Cardiac septum (tissue), 1 donor: ENCODE data around the gene GTPBP4. TPM values are rescaled to one million over a fixed set of nuclear protein-coding genes. Genes with fewer than 3 reads are reported as not detected.
"Not testable (repeated sequence)": the region's sequence is repeated elsewhere in the genome, so short reads cannot be mapped to it uniquely, and the experiment has no call there.

Experiments used
- DNase-seq: peaks from one replicate; pipeline ENCODE4 v3.0.0-alpha.2; 2020; ENCODE audit warnings: low spot score
- intact Hi-C: fragments of 100-400 bp; cut with DNase I; formaldehyde crosslinking; loops from one replicate; pipeline ENCODE4 v1.14.0; 2022
- total RNA-seq: library from RNA; stranded (reverse); fragmentation: NEBNext Ultra II Directional; extraction: Animal tissue kit (Norgen Biotek cat#: 25700); gene quantifications from one replicate; pipeline ENCODE4 v1.2.1, GENCODE V29; 2021
- donor health status: DM: no; HTN: no; CAD: no.

GTPBP4 gene
- total RNA-seq, 1 donor from 2014 or later, result 33.1 TPM

DNA sequence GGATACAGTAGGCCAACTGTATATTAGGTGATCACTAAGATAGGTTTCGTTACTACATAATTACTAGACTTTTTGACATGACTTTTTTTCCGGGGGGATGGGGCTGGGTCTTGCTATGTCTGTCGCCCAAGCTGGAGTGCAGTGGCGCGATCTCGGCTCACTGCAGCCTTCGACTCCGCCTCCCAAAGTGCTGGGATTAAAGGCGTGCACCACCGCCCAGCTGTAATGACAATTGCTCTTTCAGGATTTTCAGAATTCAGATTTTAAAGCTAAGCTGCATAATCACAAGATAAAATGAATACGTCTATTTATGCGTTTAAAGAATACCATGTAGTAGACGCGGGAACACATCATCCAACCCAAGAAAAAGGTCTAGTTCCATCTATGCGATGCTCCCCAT, 59.7 kb downstream of the GTPBP4 start:
- no peak for DNase-seq
- intact Hi-C loops, result loop anchor here (2.0 kb wide), 1 partner anchor 59 kb away; the partner anchor contains the start of gene GTPBP4

DNA sequence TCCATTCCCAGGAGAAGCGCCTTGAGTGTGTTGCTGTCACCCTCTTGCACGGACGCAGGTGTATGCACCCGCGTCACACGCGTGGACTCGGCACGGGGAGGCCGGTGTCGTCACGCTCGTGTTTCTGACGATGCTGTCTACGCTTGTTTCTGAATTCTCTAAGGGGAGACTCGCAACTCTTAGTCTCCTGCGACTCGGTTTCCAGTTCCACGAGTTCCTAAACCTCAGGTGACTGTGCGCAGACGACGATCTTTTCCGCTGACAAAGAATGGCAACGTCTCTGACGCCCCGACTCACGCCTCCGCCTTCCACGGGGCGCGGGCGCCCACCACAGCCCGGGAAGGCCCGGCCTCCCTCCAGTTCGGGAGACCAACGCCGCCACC, 60.1 kb downstream of the GTPBP4 start:
- no peak for DNase-seq
- intact Hi-C loops, result loop anchor here (2.0 kb wide), 1 partner anchor 60 kb away; the partner anchor contains the start of gene GTPBP4

DNA sequence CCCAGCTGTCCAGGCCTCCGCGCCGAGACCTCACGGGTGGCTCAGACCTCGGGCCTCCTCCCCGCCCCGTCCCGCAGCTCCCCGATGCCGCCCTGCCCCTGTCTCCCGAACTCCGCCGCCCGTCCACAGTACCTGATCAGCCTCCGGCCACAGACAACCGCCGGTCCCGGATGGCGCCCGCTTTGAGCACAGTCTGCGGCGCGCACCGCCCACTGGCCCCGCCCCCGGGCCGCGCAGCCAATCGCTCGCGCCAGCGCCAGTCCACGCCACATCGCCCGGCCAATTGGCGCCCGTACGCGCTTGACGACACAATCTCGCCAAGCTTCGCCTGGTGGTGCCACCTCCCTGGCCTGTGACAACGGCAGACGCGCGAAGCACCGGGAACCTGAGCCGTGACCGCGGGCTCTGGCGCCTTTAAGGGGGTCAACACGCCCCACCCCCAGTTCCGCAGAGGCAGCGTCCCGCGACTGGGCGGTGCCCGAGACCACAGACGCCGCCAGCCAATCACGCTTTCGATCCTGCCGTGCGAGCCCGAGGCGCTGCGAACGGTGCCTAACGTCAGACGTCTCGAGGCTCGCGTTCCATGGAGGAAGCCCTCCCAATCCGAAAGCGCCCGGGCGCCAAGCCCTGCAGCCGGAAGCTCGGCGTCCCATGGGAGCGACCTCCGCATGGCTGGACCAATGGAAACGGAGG, 60.6 kb downstream of the GTPBP4 start, which contains the start of gene IDI1:
TSS of gene IDI1 (minus strand) at position 388 of the 693 bp plus-strand sequence. CDS start at position 272, 116 bp downstream.
- intact Hi-C loops, result loop anchor here (2.0 kb wide), 1 partner anchor 60 kb away; the partner anchor contains the start of gene GTPBP4
- DNase-seq, result peak; percentile 98

DNA sequence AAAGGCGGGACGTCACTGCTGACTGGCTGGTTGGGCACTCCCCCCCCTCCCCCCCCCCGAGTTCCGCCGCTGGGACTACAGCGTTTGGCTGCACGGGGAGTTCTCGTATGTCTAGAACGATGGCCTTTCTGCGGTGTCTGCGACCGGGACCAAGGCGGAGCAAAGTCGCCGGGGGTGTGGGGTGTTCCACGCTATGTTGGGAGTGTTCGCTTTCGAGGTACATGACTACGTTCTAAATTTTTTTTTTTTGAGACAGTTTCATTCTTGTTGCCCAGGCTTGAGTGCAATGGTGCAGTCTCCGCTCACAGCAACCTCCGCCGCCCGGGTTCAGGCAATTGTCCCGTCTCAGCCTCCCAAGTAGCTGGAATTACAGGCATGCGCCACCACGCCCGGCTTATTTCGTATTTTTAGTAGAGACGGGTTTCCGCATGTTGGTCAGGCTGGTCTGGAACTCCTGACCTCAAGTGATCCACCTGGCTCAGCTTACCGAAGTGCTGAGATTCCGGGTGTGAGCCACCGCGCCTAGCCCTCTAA, 61.3 kb downstream of the GTPBP4 start:
- intact Hi-C loops, result loop anchor here (2.0 kb wide), 1 partner anchor 61 kb away; the partner anchor contains the start of gene GTPBP4
- DNase-seq, result no peak

DNA sequence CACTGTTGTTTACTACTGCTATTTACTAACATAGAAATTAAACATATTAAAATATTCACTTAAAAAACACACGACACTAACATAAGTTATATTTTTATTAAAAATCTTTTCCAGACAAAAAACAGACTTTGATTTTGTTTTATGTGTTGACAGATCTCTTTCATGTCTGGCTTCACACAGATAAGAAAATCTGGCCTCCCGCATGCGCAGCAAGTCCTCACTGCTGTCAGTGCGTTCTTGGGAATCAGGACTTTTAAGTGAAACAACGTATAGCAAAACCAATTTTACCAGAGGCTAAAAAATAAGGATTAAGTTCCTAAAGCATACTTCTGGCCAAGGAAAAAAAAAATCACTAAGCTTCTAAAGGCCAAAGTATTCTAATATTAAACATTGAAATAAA, 61.9 kb downstream of the GTPBP4 start:
- intact Hi-C loops, result no loop called here
- no peak for DNase-seq

DNA sequence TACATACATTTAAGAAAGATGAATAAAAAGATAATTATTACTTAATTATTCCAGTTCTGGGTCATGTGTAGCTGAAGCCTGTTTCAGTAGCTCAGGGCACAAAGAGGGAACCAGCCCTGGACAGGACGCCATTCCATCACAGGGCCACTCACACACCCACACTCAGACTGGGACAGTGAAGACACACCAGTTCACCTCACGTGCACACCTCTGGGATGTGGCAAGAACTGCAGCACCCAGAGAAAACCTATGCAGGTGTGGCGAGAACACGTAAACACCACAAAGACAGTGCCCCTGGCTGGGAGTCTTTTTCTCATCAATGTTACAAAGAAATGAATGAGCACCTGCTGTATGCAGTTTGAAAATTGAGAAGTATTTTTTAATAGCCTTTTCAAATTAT, 62.3 kb downstream of the GTPBP4 start:
- intact Hi-C loops, result no loop called here
- DNase-seq, result no peak

DNA sequence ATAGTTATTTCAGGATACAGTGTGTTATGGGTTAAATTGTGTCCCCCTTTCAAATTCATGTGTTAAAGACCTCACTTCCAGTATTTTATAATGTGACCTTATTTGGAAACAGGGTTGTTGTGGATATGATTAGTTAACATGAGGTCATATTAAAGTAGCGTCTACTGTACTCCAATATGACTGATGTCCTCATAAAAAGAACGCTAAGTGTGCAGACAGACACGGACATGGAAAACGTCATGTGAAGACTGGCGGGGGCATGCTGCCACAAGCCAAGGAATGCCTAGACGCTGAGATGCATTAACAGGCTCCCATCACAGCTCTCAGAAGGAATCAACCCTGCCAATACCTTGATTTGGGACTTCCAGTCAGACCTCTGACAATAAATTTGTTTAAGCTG, 66.5 kb downstream of the GTPBP4 start:
- DNase-seq, result no peak
- intact Hi-C loops, result loop anchor here (5.0 kb wide), 1 partner anchor 122 kb away; the partner anchor contains the start of gene LARP4B

DNA sequence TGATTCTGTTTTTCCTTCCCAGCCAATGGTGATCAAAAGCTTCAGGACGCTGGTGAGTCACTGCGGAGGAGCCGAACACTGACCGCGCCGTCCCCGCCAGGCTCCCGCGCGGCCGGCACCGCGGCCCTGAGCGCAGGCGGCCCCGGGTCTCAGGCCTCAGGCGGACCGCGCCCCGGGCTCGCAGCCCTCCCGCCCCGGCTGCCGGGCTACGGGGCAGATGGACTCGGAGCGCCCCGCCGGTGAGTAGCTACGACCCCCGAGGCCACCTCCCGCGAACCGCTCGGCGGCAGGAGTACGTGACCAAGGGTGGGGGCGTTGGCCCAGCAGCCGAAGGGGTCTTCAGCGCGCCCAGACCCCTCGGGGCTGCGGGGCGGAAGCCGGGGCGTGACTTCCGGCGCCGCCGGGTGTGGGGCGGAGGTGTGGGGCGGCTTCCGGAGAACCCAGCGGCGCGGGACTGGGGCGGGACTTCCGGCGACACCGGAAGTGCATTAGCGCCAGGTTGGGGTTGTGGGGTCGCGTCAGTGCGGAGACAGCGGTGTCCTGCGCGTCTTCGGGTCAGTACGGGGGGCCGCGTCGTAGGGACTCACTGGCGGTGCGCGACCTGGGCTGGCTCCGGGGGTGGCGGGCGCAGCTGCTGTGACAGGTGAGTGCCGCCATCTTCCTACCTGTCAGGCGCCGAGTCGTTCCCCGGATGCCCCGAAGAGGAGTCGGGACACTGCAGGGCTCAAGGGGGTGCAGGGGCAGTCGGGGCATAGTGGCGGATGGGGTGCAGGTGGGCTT, 68.3 kb downstream of the GTPBP4 start, which contains the start of gene WDR37:
TSS of gene WDR37 (plus strand) at position 60 of the 780 bp plus-strand sequence. CDS start 15,771 bp downstream, outside the sequence.
- DNase-seq, result peak; percentile 93
- intact Hi-C loops, result loop anchor here (5.0 kb wide), 1 partner anchor 124 kb away; the partner anchor contains the start of gene LARP4B

DNA sequence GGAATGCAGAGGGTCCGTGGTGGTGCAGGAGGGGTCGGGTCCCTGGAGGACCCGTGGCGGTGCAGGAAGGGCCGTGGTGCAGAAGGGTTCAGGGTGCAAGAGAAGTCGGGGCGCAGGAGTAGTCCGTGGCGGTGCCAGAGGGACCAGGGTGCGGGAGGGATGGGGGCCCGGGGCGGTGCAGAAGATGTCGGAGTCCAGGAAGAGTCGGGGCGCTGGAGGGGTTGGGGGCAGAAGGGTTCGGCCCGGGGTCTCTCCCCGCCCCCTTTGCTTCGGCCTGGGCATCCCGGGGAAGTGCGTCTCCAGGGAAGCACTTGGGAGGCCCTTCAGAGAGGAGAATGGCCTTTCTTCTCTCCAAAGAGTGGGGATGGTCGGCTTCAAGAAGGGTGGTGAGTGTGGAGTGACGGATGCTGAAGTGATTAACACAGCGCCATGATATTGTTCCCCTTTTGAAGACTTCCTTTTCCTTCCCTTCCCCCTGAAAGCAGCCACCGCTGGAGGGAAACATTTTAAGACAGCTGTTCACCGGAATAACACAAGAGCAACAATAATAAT, 68.9 kb downstream of the GTPBP4 start:
- DNase-seq, result no peak
- intact Hi-C loops, result loop anchor here (5.0 kb wide), 1 partner anchor 125 kb away; the partner anchor contains the start of gene LARP4B

DNA sequence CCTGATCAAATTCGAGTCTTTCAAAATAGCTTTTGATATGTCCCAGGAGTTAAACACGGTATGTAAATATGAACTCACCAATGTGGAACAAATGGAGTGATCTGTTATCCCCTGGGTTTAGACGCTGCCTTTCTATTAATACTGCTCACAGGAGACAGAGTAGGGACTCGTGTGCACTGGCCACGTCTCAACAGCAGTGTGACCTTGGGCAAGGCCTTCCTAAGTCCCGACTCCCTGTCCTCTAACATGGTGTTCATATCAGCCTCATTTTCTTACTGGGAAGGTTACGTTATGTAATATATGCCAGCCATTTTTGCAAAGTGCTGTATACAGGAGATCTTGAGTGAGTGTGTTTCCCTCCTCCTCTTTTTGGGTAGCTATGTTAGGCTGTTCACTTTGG, 69.8 kb downstream of the GTPBP4 start:
- intact Hi-C loops, result loop anchor here (5.0 kb wide), 1 partner anchor 126 kb away; the partner anchor contains the start of gene LARP4B
- no peak for DNase-seq

DNA sequence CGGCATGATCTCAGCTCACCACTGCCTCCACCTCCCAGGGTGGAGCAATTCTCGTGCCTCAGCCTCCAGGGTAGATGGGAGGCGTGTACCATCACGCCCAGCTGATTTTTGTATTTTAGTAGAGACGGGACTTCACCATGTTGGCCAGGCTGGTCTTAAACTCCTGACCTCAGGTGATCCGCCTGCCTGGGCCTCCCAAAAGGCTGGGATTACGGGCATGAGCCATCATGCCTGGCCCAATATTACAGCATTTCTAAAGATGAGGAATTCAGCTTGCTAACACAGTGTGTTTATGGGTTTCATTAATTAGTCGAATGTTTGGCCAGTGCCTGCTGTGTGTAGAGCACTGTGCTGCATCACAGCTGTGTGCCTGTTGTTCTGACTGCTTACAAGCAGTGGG, 71.7 kb downstream of the GTPBP4 start:
- DNase-seq, result no peak
- intact Hi-C loops, result loop anchor here (5.0 kb wide), 1 partner anchor 128 kb away; the partner anchor contains the start of gene LARP4B

DNA sequence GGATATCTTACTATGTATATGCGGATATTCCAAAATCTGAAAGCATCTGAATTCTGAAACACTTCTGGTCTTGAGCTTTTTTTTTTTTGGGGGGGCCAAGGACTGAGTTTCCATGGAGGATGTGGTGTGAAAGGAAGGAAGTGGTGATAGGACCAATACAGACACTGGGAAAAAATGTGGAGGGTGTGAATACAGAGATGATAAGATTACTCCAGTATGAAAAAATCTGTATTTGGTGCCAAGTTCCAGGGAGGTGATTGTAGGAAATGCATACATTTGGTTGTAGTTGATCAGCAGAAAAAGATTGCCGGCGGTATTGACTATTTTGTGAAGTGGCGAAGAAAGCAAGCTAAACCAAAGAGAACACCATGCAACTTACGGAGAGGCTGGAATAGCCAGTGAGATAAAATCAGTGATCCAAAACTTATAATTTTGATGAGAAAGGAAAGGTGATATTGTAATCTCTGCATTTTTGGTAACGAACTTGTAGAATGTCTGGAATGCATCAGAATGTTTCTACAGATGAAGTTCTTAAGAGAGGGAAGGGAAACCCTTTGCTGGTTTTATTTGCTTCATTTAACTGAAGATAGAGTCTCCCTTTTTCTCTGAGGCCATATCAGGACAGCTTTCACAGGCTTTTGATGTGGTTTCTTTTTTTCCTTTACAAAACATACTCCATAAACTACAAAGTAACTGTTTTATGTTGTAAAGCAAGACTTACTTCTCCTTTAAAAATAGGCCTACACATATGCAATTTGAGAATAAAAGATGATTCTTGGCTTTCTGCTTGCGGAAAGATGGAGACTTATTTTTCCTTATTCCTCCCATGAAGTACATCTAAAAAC, 73.9 kb downstream of the GTPBP4 start:
- DNase-seq, result no peak
- intact Hi-C loops, result no loop called here

DNA sequence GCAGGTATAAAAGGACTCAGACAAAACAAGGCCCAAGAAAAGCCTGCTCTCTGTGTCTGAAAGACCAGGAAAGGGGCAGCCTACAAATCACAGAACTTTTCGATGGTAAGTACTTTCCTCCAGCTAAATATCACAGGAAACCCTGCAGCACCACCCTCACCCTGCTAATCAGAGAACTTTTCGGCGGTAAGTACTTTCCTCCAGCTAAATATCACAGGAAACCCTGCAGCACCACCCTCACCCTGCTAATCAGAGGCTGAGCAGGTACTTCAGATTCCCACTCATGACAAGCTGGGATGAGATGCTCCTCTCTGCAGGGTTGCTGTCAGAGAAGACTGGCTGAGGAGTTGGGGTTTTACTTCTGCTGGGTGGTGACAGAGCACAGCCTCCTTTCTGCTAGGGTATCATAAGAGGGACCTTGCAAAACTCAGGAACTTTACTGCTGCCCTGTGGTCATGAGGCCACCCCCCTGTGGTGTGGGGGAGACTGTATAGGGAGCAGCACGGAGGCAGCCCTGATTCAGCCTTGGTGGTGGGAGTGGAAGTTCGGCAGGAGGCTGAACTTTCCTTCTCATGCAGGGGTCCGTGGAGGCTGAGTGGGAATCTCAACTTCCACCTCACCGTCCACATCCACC, 75.1 kb downstream of the GTPBP4 start:
- intact Hi-C loops, result no loop called here
- DNase-seq, result no peak

DNA sequence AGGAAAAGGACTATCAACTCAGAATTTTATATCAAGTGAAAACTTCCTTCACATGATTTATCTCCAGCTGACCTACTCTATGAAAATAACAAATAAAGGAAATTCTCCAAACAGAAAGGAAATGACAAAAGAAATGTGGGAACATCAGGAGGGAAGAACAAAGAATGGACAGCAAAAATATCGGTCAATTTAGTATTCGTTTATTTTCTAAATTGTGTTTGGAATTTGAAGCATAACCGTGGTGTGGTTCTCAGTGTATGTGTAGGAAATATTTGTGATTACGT, 76.7 kb downstream of the GTPBP4 start:
- no peak for DNase-seq
- intact Hi-C loops, result no loop called here

DNA sequence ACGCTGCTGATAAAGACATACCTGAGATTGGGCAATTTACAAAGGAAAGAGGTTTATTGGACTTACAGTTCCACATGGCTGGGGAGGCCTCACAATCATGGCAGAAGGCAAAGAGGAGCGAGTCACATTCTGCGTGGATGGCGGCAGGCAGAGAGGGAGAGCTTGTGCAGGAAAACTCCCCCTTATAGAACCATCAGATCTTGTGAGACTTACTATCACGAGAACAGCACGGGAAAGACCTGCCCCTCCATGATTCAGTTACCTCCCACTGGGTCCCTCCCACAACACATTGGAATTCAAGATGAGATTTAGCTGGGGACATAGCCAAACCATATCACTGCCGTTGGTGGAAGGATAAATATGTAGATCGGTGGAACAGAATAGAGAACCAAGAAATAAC, 78.5 kb downstream of the GTPBP4 start:
- DNase-seq, intact Hi-C loops: not testable (repeated sequence)

DNA sequence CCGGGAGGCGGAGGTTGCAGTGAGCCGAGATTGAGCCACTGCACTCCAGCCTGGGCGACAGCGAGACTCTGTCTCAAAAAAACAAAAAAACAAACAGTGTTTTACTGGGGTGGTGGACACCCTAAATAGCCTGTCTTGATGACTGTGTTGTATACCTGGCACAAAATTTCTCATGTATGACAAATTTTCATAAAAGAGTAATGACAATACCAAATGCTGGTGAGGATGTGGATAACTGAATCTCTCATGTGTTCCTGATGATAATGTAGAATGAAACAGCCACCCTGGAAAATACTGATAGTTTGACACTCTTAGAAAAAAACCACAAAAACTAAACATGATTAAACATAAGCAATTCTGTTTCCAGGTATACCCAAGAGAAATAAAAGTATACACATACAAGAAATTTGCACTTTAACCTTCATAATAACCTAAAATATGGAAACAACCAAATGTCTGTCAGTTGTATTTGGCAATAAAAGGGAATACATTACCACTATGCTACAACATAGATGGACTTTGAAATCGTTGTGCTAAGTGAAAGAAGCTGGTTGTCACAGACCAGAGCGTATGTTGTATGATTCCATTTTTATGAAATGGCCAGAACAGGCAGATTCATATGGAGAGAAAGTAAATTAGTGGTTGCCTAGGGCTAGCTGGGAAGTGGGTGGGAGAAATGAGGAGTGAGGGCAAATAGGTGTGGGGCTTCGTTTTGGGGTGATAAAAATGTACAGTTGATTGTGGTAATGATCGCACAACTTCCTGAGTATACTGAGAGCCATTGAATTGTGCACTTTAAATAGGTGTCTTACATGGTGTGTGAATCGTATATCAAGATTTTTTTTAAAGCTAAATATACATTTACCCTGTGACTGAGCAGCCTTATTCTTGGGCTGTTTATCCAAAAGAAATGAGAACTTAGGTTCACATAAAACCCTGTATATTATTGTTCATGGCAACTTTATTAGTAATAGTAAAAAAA, 80.4 kb downstream of the GTPBP4 start:
- no peak for DNase-seq
- intact Hi-C loops, result no loop called here
